WTC11 (cell line): ENCODE measurements around the gene LYG2. TPM values are rescaled to one million over a fixed set of nuclear protein-coding genes. Genes with fewer than 3 reads are reported as not detected.
A peak's percentile ranks its signal among the peaks of the same experiment; 100 is the strongest.

Experiments
- ATAC-seq: fragments of 200-7000 bp; cut with Tn5 transposase; 2 replicates; pipeline ENCODE4 v1.10.0; 2021; ENCODE audit warnings: mild to moderate bottlenecking, moderate library complexity
- CTCF ChIA-PET: fragments of 300-600 bp; sonication (Branson Sonifier 250); formaldehyde crosslinking; loops from one replicate; lab custom pipeline; 2021; ENCODE audit warnings: antibody characterized with exemption; lab: Charles Lee
- POLR2A ChIA-PET: fragments of 350-600 bp; sonication (Branson Sonifier 250); formaldehyde crosslinking; loops from one replicate; lab custom pipeline; 2021; ENCODE audit warnings: antibody characterized with exemption; lab: Charles Lee
- DNase-seq: peaks from one replicate; pipeline ENCODE4 v3.0.0; 2021; ENCODE audit warnings: low spot score
- H3K27ac Mint-ChIP-seq: 2 replicates; pipeline ENCODE4 v1.8.0; 2021; ENCODE audit warnings: mixed read lengths
- H3K27me3 Mint-ChIP-seq: 2 replicates; pipeline ENCODE4 v1.8.0; 2021; ENCODE audit warnings: low read depth, mild to moderate bottlenecking, moderate library complexity, mixed read lengths
- H3K36me3 Mint-ChIP-seq: 2 replicates; pipeline ENCODE4 v1.8.0; 2021; ENCODE audit warnings: mixed read lengths
- H3K4me1 Mint-ChIP-seq: 2 replicates; pipeline ENCODE4 v1.8.0; 2022; ENCODE audit warnings: mixed read lengths
- H3K4me3 Mint-ChIP-seq: 2 replicates; pipeline ENCODE4 v1.8.0; 2021; ENCODE audit warnings: mild to moderate bottlenecking, moderate library complexity, mixed read lengths
- H3K9me3 Mint-ChIP-seq: 2 replicates; pipeline ENCODE4 v1.8.0; 2021; ENCODE audit warnings: mixed read lengths
- AFF4 ChIP-seq: sonication (generic); formaldehyde crosslinking; IDR thresholded peaks from 2 replicates; pipeline ENCODE4 v1.8.1; 2023; ENCODE audit warnings: mild to moderate bottlenecking, missing genetic modification reagents, borderline replicate concordance
- ATF2 ChIP-seq: sonication (generic); formaldehyde crosslinking; IDR thresholded peaks from 2 replicates; pipeline ENCODE4 v1.8.1; 2022; ENCODE audit warnings: low read depth, missing genetic modification reagents, borderline replicate concordance
- CREM ChIP-seq: sonication (generic); formaldehyde crosslinking; IDR thresholded peaks from 2 replicates; pipeline ENCODE4 v1.8.1; 2022; ENCODE audit warnings: mild to moderate bottlenecking, missing genetic modification reagents, moderate library complexity
- NR1H2 ChIP-seq: sonication (generic); formaldehyde crosslinking; IDR thresholded peaks from 2 replicates; pipeline ENCODE4 v1.9.0; 2021; ENCODE audit warnings: mild to moderate bottlenecking, moderate library complexity, missing genetic modification reagents
- SOX15 ChIP-seq: fragments of 250-450 bp; sonication (Bioruptor Pico); IDR thresholded peaks from 2 replicates; pipeline ENCODE4 v1.9.0; 2021; ENCODE audit warnings: mild to moderate bottlenecking
- TEAD1 ChIP-seq: sonication (generic); formaldehyde crosslinking; IDR thresholded peaks from 2 replicates; pipeline ENCODE4 v1.8.0; 2022; ENCODE audit warnings: mild to moderate bottlenecking, missing genetic modification reagents
- ZNF396 ChIP-seq: fragments of 250-450 bp; sonication (Bioruptor Pico); IDR thresholded peaks from 2 replicates; pipeline ENCODE4 v1.8.0; 2021; ENCODE audit warnings: mild to moderate bottlenecking, moderate library complexity, borderline replicate concordance
- ZNF425 ChIP-seq: fragments of 250-450 bp; sonication (Bioruptor Pico); conservative IDR thresholded peaks from 2 replicates; pipeline ENCODE4 v1.9.0; 2021; ENCODE audit warnings: mild to moderate bottlenecking
- total RNA-seq: library from RNA; stranded (reverse); gene quantifications from 3 replicates; pipeline ENCODE4 v1.2.3, GENCODE V29; 2021
- TF ChIP-seq, protein P1 (sequence below): sonication (generic); formaldehyde crosslinking; IDR thresholded peaks from 2 replicates; pipeline ENCODE4 v1.8.1; 2023; ENCODE audit warnings: mild to moderate bottlenecking, missing genetic modification reagents
- TF ChIP-seq, protein P2 (sequence below): sonication (generic); formaldehyde crosslinking; IDR thresholded peaks from 2 replicates; pipeline ENCODE4 v1.8.0; 2022; ENCODE audit warnings: mild to moderate bottlenecking, missing genetic modification reagents

The LYG2 gene
- total RNA-seq, 1 experiment from 2014 or later, result not detected

- peak; percentile 35 for DNase-seq
- ATAC-seq, result no peak
- H3K9me3 Mint-ChIP-seq, result peaks cover 80% of the 10 kb centered on the region
These were observed 50.0 kb downstream of the LYG2 start for GRCh38 chr2:99205491-99205890.

More at GRCh38 chr2:99205491-99205890, 50.0 kb downstream of the LYG2 start:
- H3K36me3 Mint-ChIP-seq, result peaks cover 66% of the 10 kb centered on the region
- no peak for TF ChIP-seq ZNF396 (CRISPR knock-in tag)
- TF ChIP-seq TEAD1 (CRISPR knock-in tag), result peak; percentile 73; the same call in 1 of the 2 replicates
- TF ChIP-seq NR1H2, result no peak
- TF ChIP-seq, protein P1, sequence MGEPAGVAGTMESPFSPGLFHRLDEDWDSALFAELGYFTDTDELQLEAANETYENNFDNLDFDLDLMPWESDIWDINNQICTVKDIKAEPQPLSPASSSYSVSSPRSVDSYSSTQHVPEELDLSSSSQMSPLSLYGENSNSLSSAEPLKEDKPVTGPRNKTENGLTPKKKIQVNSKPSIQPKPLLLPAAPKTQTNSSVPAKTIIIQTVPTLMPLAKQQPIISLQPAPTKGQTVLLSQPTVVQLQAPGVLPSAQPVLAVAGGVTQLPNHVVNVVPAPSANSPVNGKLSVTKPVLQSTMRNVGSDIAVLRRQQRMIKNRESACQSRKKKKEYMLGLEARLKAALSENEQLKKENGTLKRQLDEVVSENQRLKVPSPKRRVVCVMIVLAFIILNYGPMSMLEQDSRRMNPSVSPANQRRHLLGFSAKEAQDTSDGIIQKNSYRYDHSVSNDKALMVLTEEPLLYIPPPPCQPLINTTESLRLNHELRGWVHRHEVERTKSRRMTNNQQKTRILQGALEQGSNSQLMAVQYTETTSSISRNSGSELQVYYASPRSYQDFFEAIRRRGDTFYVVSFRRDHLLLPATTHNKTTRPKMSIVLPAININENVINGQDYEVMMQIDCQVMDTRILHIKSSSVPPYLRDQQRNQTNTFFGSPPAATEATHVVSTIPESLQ (CRISPR knock-in tag), result no peak
- no peak for TF ChIP-seq AFF4 (CRISPR knock-in tag)
- TF ChIP-seq CREM (CRISPR knock-in tag), result no peak
- TF ChIP-seq, protein P2, sequence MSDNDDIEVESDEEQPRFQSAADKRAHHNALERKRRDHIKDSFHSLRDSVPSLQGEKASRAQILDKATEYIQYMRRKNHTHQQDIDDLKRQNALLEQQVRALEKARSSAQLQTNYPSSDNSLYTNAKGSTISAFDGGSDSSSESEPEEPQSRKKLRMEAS (CRISPR knock-in tag), result peak; percentile 25; the same call in 1 of the 2 replicates
- no peak for TF ChIP-seq SOX15 (CRISPR knock-in tag)
- TF ChIP-seq ZNF425 (CRISPR knock-in tag), result no peak
- no peak for TF ChIP-seq ATF2
- H3K27me3 Mint-ChIP-seq, result peaks cover 4% of the 10 kb centered on the region; the same call in 1 of the 2 replicates
- POLR2A ChIA-PET, result no interaction called here
- no peak overlapping the region for H3K4me3 Mint-ChIP-seq
- H3K4me1 Mint-ChIP-seq, result no peaks in the 10 kb centered on the region
- CTCF ChIA-PET, result no interaction called here
- H3K27ac Mint-ChIP-seq, result no peak overlapping the region; the same call in 1 of the 2 replicates
